Spleen (tissue), 11 donors: ENCODE data around the gene HES4. TPM values are rescaled to one million over a fixed set of nuclear protein-coding genes. Genes with fewer than 3 reads are reported as not detected.

Source experiments
- DNase-seq: peaks from one replicate; pipeline ENCODE4 v3.0.0-alpha.2; 2020
- H3K27ac ChIP-seq, 8 donors: fragments of 200-600 bp; sonication (generic) in 7 of 8; 1 replicate in 4 of 8; 2 replicates in 4 of 8; pipeline versions ENCODE4 v1.5.0 to v1.8.0; 2016 to 2021; ENCODE audit warnings: inconsistent platforms in 4 of 8, mild to moderate bottlenecking in 4 of 8, moderate library complexity in 1 of 8
- H3K27me3 ChIP-seq, 7 donors: fragments of 200-600 bp; sonication (generic) in 6 of 7; replicated peaks in 1 of 7; 1 replicate in 4 of 7; 2 replicates in 3 of 7; pipeline versions ENCODE4 v1.5.0 to v1.8.0; 2016 to 2021; ENCODE audit warnings: inconsistent platforms in 3 of 7, mild to moderate bottlenecking in 1 of 7
- H3K36me3 ChIP-seq, 6 donors: fragments of 200-600 bp; sonication (generic) in 5 of 6; 1 replicate in 4 of 6; 2 replicates in 2 of 6; pipeline versions ENCODE4 v1.5.0 to v1.8.0; 2016 to 2021; ENCODE audit warnings: inconsistent platforms in 2 of 6
- H3K4me1 ChIP-seq, 6 donors: fragments of 200-600 bp; sonication (generic) in 5 of 6; 1 replicate in 3 of 6; 2 replicates in 3 of 6; pipeline versions ENCODE4 v1.5.0 to v1.8.0; 2016 to 2021; ENCODE audit warnings: inconsistent platforms in 3 of 6
- H3K4me3 ChIP-seq, 8 donors: fragments of 200-600 bp; sonication (generic) in 7 of 8; 1 replicate in 4 of 8; 2 replicates in 4 of 8; pipeline versions ENCODE4 v1.5.0 to v1.8.0; 2016 to 2021; ENCODE audit warnings: inconsistent platforms in 4 of 8, mild to moderate bottlenecking in 4 of 8, moderate library complexity in 2 of 8
- H3K9me3 ChIP-seq, 8 donors: fragments of 200-600 bp; sonication (generic) in 7 of 8; 1 replicate in 4 of 8; 2 replicates in 4 of 8; pipeline versions ENCODE4 v1.5.0 to v1.8.0; 2016 to 2021; ENCODE audit warnings: inconsistent platforms in 4 of 8
- CTCF ChIP-seq, 11 experiments: fragments of 200-600 bp in 7 of 11; fragments of 450-650 bp in 4 of 11; sonication (generic) in 4 of 11; IDR thresholded peaks in 8 of 11; conservative IDR thresholded peaks in 3 of 11; 1 replicate in 7 of 11; 2 replicates in 4 of 11; pipeline versions ENCODE4 v1.4.0 to v1.8.0; 2016 to 2021; ENCODE audit warnings: antibody characterized with exemption in 11 of 11, inconsistent platforms in 4 of 11, mild to moderate bottlenecking in 1 of 11
- POLR2A ChIP-seq, 3 donors: fragments of 450-650 bp; IDR thresholded peaks; one replicate each; pipeline ENCODE4 v1.5.1; 2017; ENCODE audit warnings: antibody characterized with exemption in 3 of 3, mild to moderate bottlenecking in 1 of 3
- POLR2AphosphoS5 ChIP-seq, 3 donors: sonication (generic); formaldehyde crosslinking; IDR thresholded peaks; one replicate each; pipeline ENCODE4 v1.5.1; 2017; ENCODE audit warnings: antibody characterized with exemption in 3 of 3
- WGBS, 5 donors: extraction: QIAGEN DNeasy Blood & Tissue Kit in 3 of 5; methylation state at CpG; one replicate each; pipeline versions ENCODE4 v1.1.5 to v1.1.7; 2013 to 2018; 5-methylcytosine and 5-hydroxymethylcytosine counted together
- intact Hi-C: fragments of 100-400 bp; cut with DNase I; formaldehyde crosslinking; loops from one replicate; pipeline ENCODE4 v1.15.0; 2023; ENCODE audit warnings: low total_unique reads
- polyA plus RNA-seq, 3 donors: library from polyadenylated mRNA; stranded (reverse); fragments of 200-250 nt; gene quantifications; one replicate each; pipeline ENCODE4 v1.2.1, GENCODE V29; 2013
- total RNA-seq, 7 donors: library from RNA; depleted of rRNA in 3 of 7; stranded (reverse); fragments of >200 nt in 3 of 7; fragmentation: NEBNext Ultra II Directional in 4 of 7; extraction: Animal tissue kit (Norgen Biotek cat#: 25700) in 4 of 7; gene quantifications; one replicate each; pipeline versions ENCODE4 v1.1.0 to v1.2.1, GENCODE V29; 2016 to 2021
- donor health status: healthy with polysubstance abuse.
- donor health status: DM: no; HTN: no; CAD: no; lungs with moderate emphysema.
- donor health status: DM: no; HTN: no; CAD: no.
- donor health status: Bipolar disorder and iron deficiency.
- donor health status: healthy.
- donor health status: DM: no; HTN: no; CAD: no.
- donor health status: DM: yes; HTN: yes; CAD: no.

Gene HES4
- total and polyA plus RNA-seq, 10 donors = 3.8 to 64.3 (median 20.6) TPM

- no peak for DNase-seq
- intact Hi-C loops = no loop called here
- WGBS, 5 donors = 90 to 94% (median 92%) methylated on average over 25 to 34 of the region's 34 CpGs
- Histone ChIP-seq H3K4me3 (no peak overlapping the region), H3K4me1 (peaks cover 10 to 12% (median 11%) of the 10 kb centered on the region in 6 donors), H3K27me3 (peaks cover 0 to 16% (median 9%) of the 10 kb centered on the region in 7 donors), H3K36me3 (peaks cover 0 to 39% (median 0%) of the 10 kb centered on the region in 6 donors), H3K27ac (no peak overlapping the region), H3K9me3 (peaks cover 0 to 3% (median 0%) of the 10 kb centered on the region in 8 donors)
- no peak for TF ChIP-seq POLR2AphosphoS5 (IDR thresholded peaks at IDR 0.05)
- no peak for TF ChIP-seq CTCF (IDR thresholded peaks at IDR 0.05 in 8 of 11, conservative IDR thresholded peaks at IDR 0.05 in 3 of 11)
- TF ChIP-seq POLR2A (IDR thresholded peaks at IDR 0.05) = no peak
Observed at GRCh38 chr1:1044455-1045078, 44.7 kb upstream of the HES4 start.

- Histone ChIP-seq H3K27me3 (peaks cover 0 to 22% (median 16%) of the 10 kb centered on the region in 7 donors), H3K4me1 (peaks cover 13 to 18% (median 17%) of the 10 kb centered on the region in 6 donors), H3K4me3 (no peak overlapping the region), H3K36me3 (peaks cover 0 to 39% (median 0%) of the 10 kb centered on the region in 6 donors), H3K9me3 (peaks cover 0 to 3% (median 0%) of the 10 kb centered on the region in 8 donors), H3K27ac (no peak overlapping the region)
- no peak for TF ChIP-seq POLR2AphosphoS5 (IDR thresholded peaks at IDR 0.05)
- no peak for TF ChIP-seq POLR2A (IDR thresholded peaks at IDR 0.05)
- TF ChIP-seq CTCF (IDR thresholded peaks at IDR 0.05 in 8 of 11, conservative IDR thresholded peaks at IDR 0.05 in 3 of 11) = no peak
- intact Hi-C loops = no loop called here
- DNase-seq = no peak
- WGBS, 5 donors = 95 to 96% (median 96%) methylated on average over 13 to 33 of the region's 33 CpGs
Observed at GRCh38 chr1:1043921-1044320, 44.0 kb upstream of the HES4 start.

GRCh38 chr1:1043411-1043810, 43.5 kb upstream of the HES4 start:
- H3K9me3 ChIP-seq = peaks cover 0 to 3% (median 0%) of the 10 kb centered on the region in 8 donors
- TF ChIP-seq CTCF (IDR thresholded peaks at IDR 0.05 in 8 of 11, conservative IDR thresholded peaks at IDR 0.05 in 3 of 11) = no peak
- no peak for TF ChIP-seq POLR2A (IDR thresholded peaks at IDR 0.05)
- TF ChIP-seq POLR2AphosphoS5 (IDR thresholded peaks at IDR 0.05) = no peak
- H3K4me1 ChIP-seq = peaks cover 13 to 23% (median 21%) of the 10 kb centered on the region in 6 donors
- no peak for DNase-seq
- H3K4me3 ChIP-seq = no peak overlapping the region
- 94 to 96% (median 95%) methylated on average over 24 to 27 of the region's 27 CpGs for WGBS, 5 donors
- H3K36me3 ChIP-seq = peaks cover 0 to 39% (median 0%) of the 10 kb centered on the region in 6 donors
- intact Hi-C loops = no loop called here
- H3K27me3 ChIP-seq = peaks cover 0 to 27% (median 16%) of the 10 kb centered on the region in 7 donors
- H3K27ac ChIP-seq = no peak overlapping the region

- intact Hi-C loops = no loop called here
- Histone ChIP-seq H3K9me3 (peaks cover 0 to 3% (median 0%) of the 10 kb centered on the region in 8 donors), H3K27ac (no peak overlapping the region), H3K4me3 (no peak overlapping the region), H3K36me3 (peaks cover 0 to 37% (median 0%) of the 10 kb centered on the region in 6 donors), H3K4me1 (peaks cover 13 to 29% (median 22%) of the 10 kb centered on the region in 6 donors), H3K27me3 (peaks cover 0 to 31% (median 16%) of the 10 kb centered on the region in 7 donors)
- no peak for TF ChIP-seq POLR2AphosphoS5 (IDR thresholded peaks at IDR 0.05)
- no peak for TF ChIP-seq CTCF (IDR thresholded peaks at IDR 0.05 in 8 of 11, conservative IDR thresholded peaks at IDR 0.05 in 3 of 11)
- TF ChIP-seq POLR2A (IDR thresholded peaks at IDR 0.05) = no peak
- DNase-seq = no peak
- WGBS, 5 donors = 83 to 92% (median 86%) methylated on average over 8 to 10 of the region's 10 CpGs
Observed at GRCh38 chr1:1042835-1043234, 42.9 kb upstream of the HES4 start.
